Subcutaneous abdominal adipose tissue (tissue), 5 donors: ENCODE data around the gene LBHD1.

Source experiments
- H3K27ac ChIP-seq: one replicate; pipeline ENCODE4 v1.7.0; 2013; ENCODE audit warnings: low read depth, mild to moderate bottlenecking, inconsistent platforms, low read length, moderate library complexity
- H3K27me3 ChIP-seq, 5 donors: one replicate each; pipeline ENCODE4 v1.7.0; 2013; ENCODE audit warnings: low read length in 5 of 5, inconsistent platforms in 1 of 5; ENCODE audit not compliant: control insufficient read depth in 5 of 5, insufficient read depth in 4 of 5
- H3K36me3 ChIP-seq, 5 donors: one replicate each; pipeline ENCODE4 v1.7.0; 2013; ENCODE audit warnings: low read length in 5 of 5; ENCODE audit not compliant: control insufficient read depth in 5 of 5, insufficient read depth in 5 of 5
- H3K4me1 ChIP-seq, 5 donors: one replicate each; pipeline ENCODE4 v1.7.0; 2013; ENCODE audit warnings: low read length in 5 of 5, mild to moderate bottlenecking in 3 of 5, moderate library complexity in 1 of 5; ENCODE audit not compliant: control insufficient read depth in 5 of 5, insufficient read depth in 5 of 5
- H3K4me3 ChIP-seq, 5 donors: one replicate each; pipeline ENCODE4 v1.7.0; 2013; ENCODE audit warnings: low read length in 5 of 5, low read depth in 1 of 5
- H3K9ac ChIP-seq, 5 donors: one replicate each; pipeline ENCODE4 v1.7.0; 2013; ENCODE audit warnings: low read length in 5 of 5, mild to moderate bottlenecking in 4 of 5, moderate library complexity in 3 of 5
- H3K9me3 ChIP-seq, 5 donors: one replicate each; pipeline ENCODE4 v1.7.0; 2013; ENCODE audit warnings: low read length in 5 of 5; ENCODE audit not compliant: control insufficient read depth in 5 of 5
- donor health status: healthy.
- donor health status: healthy.
- donor health status: healthy.
- donor health status: healthy.
- donor health status: healthy.

LBHD1 gene

GRCh38 chr11:62648185-62648966 is 23.7 kb downstream of the LBHD1 start:
- Histone ChIP-seq H3K4me3 (no peak overlapping the region), H3K27me3 (no peaks in the 10 kb centered on the region), H3K36me3 (peaks cover 0 to 36% (median 29%) of the 10 kb centered on the region in 5 donors)

GRCh38 chr11:62647609-62648005 is 24.5 kb downstream of the LBHD1 start:
- Histone ChIP-seq H3K4me1 (peaks cover 7 to 42% (median 34%) of the 10 kb centered on the region in 5 donors), H3K27ac (no peak overlapping the region), H3K36me3 (peaks cover 0 to 41% (median 33%) of the 10 kb centered on the region in 5 donors), H3K4me3 (no peak overlapping the region), H3K9ac (peak overlapping the region in 1 of 5 donors; percentile 2), H3K9me3 (no peaks in the 10 kb centered on the region), H3K27me3 (no peaks in the 10 kb centered on the region)

More at GRCh38 chr11:62648185-62648966, 23.7 kb downstream of the LBHD1 start:
- Histone ChIP-seq H3K9ac (no peak overlapping the region), H3K4me1 (peaks cover 7 to 44% (median 39%) of the 10 kb centered on the region in 5 donors), H3K9me3 (no peaks in the 10 kb centered on the region), H3K27ac (no peak overlapping the region)

GRCh38 chr11:62646825-62647608 is 25.1 kb downstream of the LBHD1 start:
- Histone ChIP-seq H3K36me3 (peaks cover 0 to 43% (median 34%) of the 10 kb centered on the region in 5 donors), H3K9ac (peak overlapping the region in 3 of 5 donors; percentile 37 to 64 (median 48)), H3K27me3 (no peaks in the 10 kb centered on the region), H3K9me3 (no peaks in the 10 kb centered on the region), H3K4me1 (peaks cover 4 to 36% (median 29%) of the 10 kb centered on the region in 5 donors), H3K4me3 (peak overlapping the region in 3 of 5 donors; percentile 28 to 95 (median 53)), H3K27ac (peak overlapping the region; percentile 96)

DNA sequence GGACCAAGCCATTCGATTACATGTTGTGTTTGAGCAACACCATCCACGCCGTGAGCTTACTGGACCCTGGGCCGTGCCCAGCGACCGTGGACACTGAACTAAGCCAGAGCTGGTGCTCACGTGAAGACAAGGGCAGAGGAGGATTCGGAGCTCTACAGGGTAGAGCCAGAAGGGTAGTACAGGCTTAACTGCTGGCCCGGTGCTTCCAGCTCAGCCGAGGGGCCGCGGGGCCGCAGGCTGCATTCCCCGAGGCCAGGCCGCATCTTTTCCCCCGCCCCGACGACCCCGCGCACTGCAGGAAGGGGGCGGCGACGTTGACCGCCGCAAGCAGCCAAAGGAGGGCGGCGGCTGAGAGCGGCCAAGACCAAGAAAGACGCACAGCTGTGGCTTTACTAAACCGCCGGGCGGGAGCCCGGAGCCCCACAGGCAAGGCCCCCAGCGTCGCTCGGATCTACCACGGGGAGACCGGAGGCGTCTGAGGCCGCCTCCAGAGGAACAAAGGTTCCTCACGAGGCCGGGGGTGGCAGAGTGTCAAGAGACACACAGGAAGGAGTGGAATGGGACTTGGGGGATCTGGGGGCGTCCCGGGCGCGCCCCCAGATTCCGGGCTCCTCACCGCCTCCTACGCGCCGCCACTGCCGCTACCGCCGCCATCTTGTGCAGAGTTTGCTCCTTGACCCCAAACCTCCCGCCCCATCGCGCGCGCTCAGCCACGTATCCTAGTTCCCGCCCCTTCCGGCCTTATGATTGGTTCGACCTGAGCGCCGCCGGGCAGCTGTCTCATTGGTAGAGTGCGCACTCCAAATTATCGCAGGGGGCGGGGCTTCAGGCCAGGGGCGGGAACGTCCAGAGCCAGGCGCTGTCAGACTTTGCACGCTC is 25.9 kb downstream of the LBHD1 start, which contains the start of gene GANAB:
Gene GANAB (minus strand): TSS at position 668 of the 879 bp plus-strand sequence. CDS start 14 bp downstream, at position 654.
- H3K9ac ChIP-seq, result peak within 1 kb of the TSS; percentile 94 to 99 (median 98)
- H3K4me3 ChIP-seq, result peak within 1 kb of the TSS; percentile 87 to 95 (median 90)
- peaks cover 4 to 31% (median 23%) of the 10 kb centered on the region in 5 donors for H3K4me1 ChIP-seq
- peaks cover 0 to 43% (median 34%) of the 10 kb centered on the region in 5 donors for H3K36me3 ChIP-seq
- no peaks in the 10 kb centered on the region for H3K9me3 ChIP-seq
- no peaks in the 10 kb centered on the region for H3K27me3 ChIP-seq
- H3K27ac ChIP-seq, result peak within 1 kb of the TSS; percentile 96

GRCh38 chr11:62645671-62645945 is 26.5 kb downstream of the LBHD1 start:
- H3K27ac ChIP-seq, result peak overlapping the region; percentile 96
- H3K4me3 ChIP-seq, result peak overlapping the region; percentile 87 to 95 (median 90)
- H3K9ac ChIP-seq, result peak overlapping the region; percentile 94 to 99 (median 98)
- H3K36me3 ChIP-seq, result peaks cover 0 to 43% (median 34%) of the 10 kb centered on the region in 5 donors
- no peaks in the 10 kb centered on the region for H3K27me3 ChIP-seq
- peaks cover 4 to 32% (median 26%) of the 10 kb centered on the region in 5 donors for H3K4me1 ChIP-seq
- no peaks in the 10 kb centered on the region for H3K9me3 ChIP-seq

GRCh38 chr11:62644220-62644619 is 27.8 kb downstream of the LBHD1 start:
- Histone ChIP-seq H3K27ac (peak overlapping the region; percentile 16), H3K36me3 (peaks cover 0 to 41% (median 30%) of the 10 kb centered on the region in 5 donors), H3K27me3 (no peaks in the 10 kb centered on the region), H3K4me1 (peaks cover 4 to 32% (median 26%) of the 10 kb centered on the region in 5 donors), H3K4me3 (no peak overlapping the region), H3K9ac (peak overlapping the region in 2 of 5 donors; percentile 21 to 25), H3K9me3 (no peaks in the 10 kb centered on the region)

- no peak overlapping the region for H3K9ac ChIP-seq
- H3K36me3 ChIP-seq, result peaks cover 2 to 84% (median 80%) of the 10 kb centered on the region in 5 donors
- H3K4me1 ChIP-seq, result no peaks in the 10 kb centered on the region
- H3K9me3 ChIP-seq, result no peaks in the 10 kb centered on the region
- no peak overlapping the region for H3K4me3 ChIP-seq
- H3K27me3 ChIP-seq, result no peaks in the 10 kb centered on the region
- no peak overlapping the region for H3K27ac ChIP-seq
Observed at GRCh38 chr11:62632492-62632891, 39.6 kb downstream of the LBHD1 start.

DNA sequence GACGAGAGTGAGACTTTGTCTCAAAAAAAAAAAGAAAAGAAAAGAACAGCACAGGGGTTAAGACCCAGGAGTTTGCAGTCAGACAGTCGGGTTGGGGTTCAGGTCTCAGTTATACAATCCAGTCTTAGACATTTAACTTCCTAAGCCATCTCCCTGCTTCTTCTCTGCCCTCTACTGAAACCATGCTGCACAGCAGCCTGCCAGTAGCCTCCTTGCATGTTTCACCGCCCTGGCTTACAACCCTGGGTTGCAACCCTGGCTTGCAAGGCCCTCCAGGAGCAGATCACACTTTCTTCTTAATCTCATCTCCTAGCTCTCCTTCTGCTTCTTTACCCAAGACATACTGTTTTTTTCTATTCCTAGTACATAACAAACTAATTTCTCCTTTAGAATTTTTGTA is 44.4 kb downstream of the LBHD1 start:
- no peak overlapping the region for H3K4me3 ChIP-seq
- H3K27ac ChIP-seq, result no peak overlapping the region
- peaks cover 0 to 6% (median 2%) of the 10 kb centered on the region in 5 donors for H3K4me1 ChIP-seq
- H3K36me3 ChIP-seq, result peaks cover 0 to 81% (median 73%) of the 10 kb centered on the region in 5 donors
- H3K9ac ChIP-seq, result no peak overlapping the region
- no peaks in the 10 kb centered on the region for H3K9me3 ChIP-seq
- H3K27me3 ChIP-seq, result no peaks in the 10 kb centered on the region

DNA sequence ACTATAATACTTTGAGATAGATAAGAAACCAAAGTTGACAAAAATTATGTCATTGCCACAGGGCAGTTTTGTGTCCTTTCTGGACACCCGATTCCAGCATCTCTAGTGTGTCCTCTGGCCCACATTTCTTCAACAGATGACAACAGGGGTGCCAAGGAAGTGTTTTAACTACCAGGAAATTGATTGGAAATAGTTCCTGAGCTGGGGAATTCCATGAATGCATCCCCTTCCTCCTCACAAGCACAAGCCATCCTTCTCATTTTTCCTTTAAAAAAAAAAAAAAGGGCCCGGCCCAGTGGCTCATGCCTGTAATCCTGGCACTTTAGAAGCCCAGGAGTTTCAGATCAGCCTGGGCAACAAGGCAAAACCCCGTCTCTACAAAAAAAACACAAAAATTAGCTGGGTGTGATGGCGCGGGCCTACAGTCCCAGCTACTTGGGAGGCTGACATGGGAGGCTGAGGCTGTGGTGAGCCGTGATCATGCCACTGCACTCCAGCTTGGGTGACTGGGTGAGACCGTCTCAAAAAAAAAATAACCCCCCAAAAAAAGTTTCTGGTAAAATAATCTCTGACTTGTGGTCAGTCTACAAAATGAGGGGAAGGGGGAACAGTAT is 49.5 kb downstream of the LBHD1 start:
- peaks cover 8 to 26% (median 23%) of the 10 kb centered on the region in 5 donors for H3K4me1 ChIP-seq
- H3K4me3 ChIP-seq, result peak overlapping the region; percentile 64 to 92 (median 86)
- H3K9ac ChIP-seq, result peak overlapping the region; percentile 35 to 84 (median 71)
- peak overlapping the region; percentile 95 for H3K27ac ChIP-seq
- H3K9me3 ChIP-seq, result no peaks in the 10 kb centered on the region
- peaks cover 0 to 31% (median 27%) of the 10 kb centered on the region in 5 donors for H3K36me3 ChIP-seq
- H3K27me3 ChIP-seq, result no peaks in the 10 kb centered on the region
